H1 (cell line): ENCODE results near the gene PRKAA1.

Experiments
- CBX8 ChIP-seq: fragments of 300-800, 300-1000 bp; sonication (generic); IDR thresholded peaks from 2 replicates; pipeline ENCODE4 v1.7.1; 2016; ENCODE audit warnings: low read depth, low read length, borderline replicate concordance
- EGR1 ChIP-seq: IDR thresholded peaks from 2 replicates; pipeline ENCODE4 v1.6.1; 2011; ENCODE audit warnings: low read depth, low read length, borderline replicate concordance
- EZH2 ChIP-seq: fragments of 200-600 bp; sonication (generic); IDR thresholded peaks from 2 replicates; pipeline ENCODE4 v1.7.1; 2012; ENCODE audit warnings: low read depth, mild to moderate bottlenecking, moderate library complexity, low read length, inconsistent platforms; ENCODE audit not compliant: severe bottlenecking
- GABPA ChIP-seq: IDR thresholded peaks from 2 replicates; pipeline ENCODE4 v1.6.1; 2011; ENCODE audit warnings: mild to moderate bottlenecking, low read length, moderate library complexity, borderline replicate concordance; ENCODE audit not compliant: insufficient read depth
- JUN ChIP-seq: IDR thresholded peaks from 2 replicates; pipeline ENCODE4 v1.6.1; 2011; ENCODE audit warnings: low read depth, mild to moderate bottlenecking, improper control_type of control experiment, low read length
- JUND ChIP-seq: IDR thresholded peaks from 2 replicates; pipeline ENCODE4 v1.6.1; 2011; ENCODE audit warnings: mild to moderate bottlenecking, improper control_type of control experiment, low read length
- MAX ChIP-seq: IDR thresholded peaks from 2 replicates; pipeline ENCODE4 v1.6.1; 2012; ENCODE audit warnings: inconsistent platforms
- POLR2AphosphoS5 ChIP-seq: IDR thresholded peaks from 2 replicates; pipeline ENCODE4 v1.6.1; 2011; ENCODE audit warnings: low read depth, low read length
- RAD21 ChIP-seq, 2 experiments: IDR thresholded peaks in 1 of 2; conservative IDR thresholded peaks in 1 of 2; 2 replicates each; pipeline ENCODE4 v1.6.1; 2011; ENCODE audit warnings: low read depth in 2 of 2, low read length in 2 of 2, improper control_type of control experiment in 1 of 2, inconsistent platforms in 1 of 2, mild to moderate bottlenecking in 1 of 2, moderate library complexity in 1 of 2
- SUZ12 ChIP-seq: fragments of 200-600 bp; sonication (generic); IDR thresholded peaks from 2 replicates; pipeline ENCODE4 v1.6.1; 2012; ENCODE audit warnings: mild to moderate bottlenecking, inconsistent platforms, low read length, moderate library complexity, mixed read lengths
- TCF12 ChIP-seq: IDR thresholded peaks from 2 replicates; pipeline ENCODE4 v1.6.1; 2011; ENCODE audit warnings: low read depth, mild to moderate bottlenecking, low read length
- TF ChIP-seq, protein P1 (sequence below), 3 experiments: IDR thresholded peaks; 1 replicate in 2 of 3; 2 replicates in 1 of 3; pipeline versions ENCODE4 v1.5.1 to v1.6.1; 2011; ENCODE audit warnings: low read length in 3 of 3, mild to moderate bottlenecking in 3 of 3, inconsistent platforms in 2 of 3, low read depth in 1 of 3, moderate library complexity in 1 of 3; ENCODE audit not compliant: insufficient read depth in 1 of 3; ENCODE audit errors: control extremely low read depth in 1 of 3
- TF ChIP-seq, protein P2 (sequence below): IDR thresholded peaks from 2 replicates; pipeline ENCODE4 v1.6.1; 2012; ENCODE audit warnings: low read length, inconsistent platforms

GRCh38 chr5:40757400-40757799 is 40.8 kb downstream of the PRKAA1 start:
- TF ChIP-seq RAD21 (IDR thresholded peaks at IDR 0.05 in 1 of 2, conservative IDR thresholded peaks at IDR 0.05 in 1 of 2; ENCODE audit: low read depth in 2 of 2, low read length in 2 of 2): no peak
- TF ChIP-seq EZH2: no peak
- TF ChIP-seq POLR2AphosphoS5: no peak
- no peak for TF ChIP-seq JUN
- TF ChIP-seq JUND: no peak
- TF ChIP-seq, protein P1, sequence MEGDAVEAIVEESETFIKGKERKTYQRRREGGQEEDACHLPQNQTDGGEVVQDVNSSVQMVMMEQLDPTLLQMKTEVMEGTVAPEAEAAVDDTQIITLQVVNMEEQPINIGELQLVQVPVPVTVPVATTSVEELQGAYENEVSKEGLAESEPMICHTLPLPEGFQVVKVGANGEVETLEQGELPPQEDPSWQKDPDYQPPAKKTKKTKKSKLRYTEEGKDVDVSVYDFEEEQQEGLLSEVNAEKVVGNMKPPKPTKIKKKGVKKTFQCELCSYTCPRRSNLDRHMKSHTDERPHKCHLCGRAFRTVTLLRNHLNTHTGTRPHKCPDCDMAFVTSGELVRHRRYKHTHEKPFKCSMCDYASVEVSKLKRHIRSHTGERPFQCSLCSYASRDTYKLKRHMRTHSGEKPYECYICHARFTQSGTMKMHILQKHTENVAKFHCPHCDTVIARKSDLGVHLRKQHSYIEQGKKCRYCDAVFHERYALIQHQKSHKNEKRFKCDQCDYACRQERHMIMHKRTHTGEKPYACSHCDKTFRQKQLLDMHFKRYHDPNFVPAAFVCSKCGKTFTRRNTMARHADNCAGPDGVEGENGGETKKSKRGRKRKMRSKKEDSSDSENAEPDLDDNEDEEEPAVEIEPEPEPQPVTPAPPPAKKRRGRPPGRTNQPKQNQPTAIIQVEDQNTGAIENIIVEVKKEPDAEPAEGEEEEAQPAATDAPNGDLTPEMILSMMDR (IDR thresholded peaks at IDR 0.05; ENCODE audit: control extremely low read depth in 1 of 3, insufficient read depth in 1 of 3, low read depth in 1 of 3, low read length in 3 of 3): no peak
- TF ChIP-seq, protein P2, sequence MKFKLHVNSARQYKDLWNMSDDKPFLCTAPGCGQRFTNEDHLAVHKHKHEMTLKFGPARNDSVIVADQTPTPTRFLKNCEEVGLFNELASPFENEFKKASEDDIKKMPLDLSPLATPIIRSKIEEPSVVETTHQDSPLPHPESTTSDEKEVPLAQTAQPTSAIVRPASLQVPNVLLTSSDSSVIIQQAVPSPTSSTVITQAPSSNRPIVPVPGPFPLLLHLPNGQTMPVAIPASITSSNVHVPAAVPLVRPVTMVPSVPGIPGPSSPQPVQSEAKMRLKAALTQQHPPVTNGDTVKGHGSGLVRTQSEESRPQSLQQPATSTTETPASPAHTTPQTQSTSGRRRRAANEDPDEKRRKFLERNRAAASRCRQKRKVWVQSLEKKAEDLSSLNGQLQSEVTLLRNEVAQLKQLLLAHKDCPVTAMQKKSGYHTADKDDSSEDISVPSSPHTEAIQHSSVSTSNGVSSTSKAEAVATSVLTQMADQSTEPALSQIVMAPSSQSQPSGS: no peak
- TF ChIP-seq TCF12: no peak
- TF ChIP-seq GABPA: no peak
- no peak for TF ChIP-seq EGR1
- TF ChIP-seq MAX: no peak
- TF ChIP-seq CBX8: no peak
- no peak for TF ChIP-seq SUZ12
